Measurements from ENCODE around the gene OXGR1. TPM values are rescaled to one million over a fixed set of nuclear protein-coding genes. Genes with fewer than 3 reads are reported as not detected.

Gene OXGR1
- total and polyA plus RNA-seq, 9 of the 15 experiments (the other 6 are each of a cell fraction or from before 2014, with no cell fraction given), result 0.03 TPM; not detected in 8

GRCh38 chr13:96960379-96960778, 33.9 kb downstream of the OXGR1 start:
- TF ChIP-seq ETV5 (CRISPR knock-in tag; IDR thresholded peaks at IDR 0.05; ENCODE audit: low read depth) (no peak), FOXK1 (CRISPR knock-in tag; IDR thresholded peaks at IDR 0.05; ENCODE audit: borderline replicate concordance) (no peak), RBM17 (IDR thresholded peaks at IDR 0.05; ENCODE audit: borderline replicate concordance, low read depth, low read length) (no peak), SMARCA4 (IDR thresholded peaks at IDR 0.05) (no peak), ZNF134 (CRISPR knock-in tag; conservative IDR thresholded peaks at IDR 0.05) (no peak), ZNF75A (CRISPR knock-in tag; IDR thresholded peaks at IDR 0.05) (no peak), ZNF121 (CRISPR knock-in tag; conservative IDR thresholded peaks at IDR 0.05) (no peak), NR4A1 (CRISPR knock-in tag; IDR thresholded peaks at IDR 0.05) (no peak), NR4A1 (tag; IDR thresholded peaks at IDR 0.05) (no peak), ZNF77 (CRISPR knock-in tag; IDR thresholded peaks at IDR 0.05) (no peak)
- in situ Hi-C loops (cut with MboI), result loop anchor here (25.0 kb wide), 1 partner anchor 1448 kb away; no protein-coding TSS in a partner anchor
- ATAC-seq, result no peak
- no peak overlapping the region for H3K4me3 ChIP-seq
- no peak for FAIRE-seq
- no peaks in the 10 kb centered on the region for H3K9me3 ChIP-seq (replicated peaks; ENCODE audit: control insufficient read depth, insufficient read depth, low read depth, low read length)
- no TSS peak for BruUV-seq (replicated peaks)
- H3K27me3 ChIP-seq (ENCODE audit: control insufficient read depth in 2 of 2, insufficient read depth in 2 of 2, low read length in 2 of 2), result no peaks in the 10 kb centered on the region
- H4K20me1 ChIP-seq (replicated peaks; ENCODE audit: control insufficient read depth, insufficient read depth, low read length), result no peaks in the 10 kb centered on the region
- H3K27ac ChIP-seq (ENCODE audit: extremely low read depth, low read depth, low read length), result no peak overlapping the region
- no peaks in the 10 kb centered on the region for H3K4me1 ChIP-seq (replicated peaks in 1 of 2; ENCODE audit: control insufficient read depth in 2 of 2, insufficient read depth in 2 of 2, low read length in 2 of 2)
- POLR2A ChIA-PET, result no interaction called here
- H2AFZ ChIP-seq (ENCODE audit: low read depth, low read length), result no peak overlapping the region
- H3K9ac ChIP-seq (ENCODE audit: insufficient read depth in 1 of 2, low read depth in 2 of 2, low read length in 2 of 2), result no peak overlapping the region
- H3K9me1 ChIP-seq (ENCODE audit: control insufficient read depth, insufficient read depth, low read length), result no peaks in the 10 kb centered on the region
- intact Hi-C loops (cut with micrococcal nuclease), result loop anchor here (10.0 kb wide), 3 partner anchors 936 to 1336 kb away; no protein-coding TSS in a partner anchor
- H3K79me2 ChIP-seq (ENCODE audit: control insufficient read depth, insufficient read depth, low read length), result no peaks in the 10 kb centered on the region
- no peak overlapping the region for H3K4me2 ChIP-seq (ENCODE audit: insufficient read depth, low read length)
- H3K36me3 ChIP-seq (ENCODE audit: control insufficient read depth, insufficient read depth, low read length), result no peaks in the 10 kb centered on the region
- WGBS (ENCODE audit: insufficient coverage, low coverage, missing lambda C conversion rate), result 3% methylated on average over 2 of the region's 3 CpGs
- no peak for DNase-seq (ENCODE audit: extremely low read depth in 1 of 4, low spot score in 3 of 4)
- CTCF ChIA-PET (ENCODE audit: low intra/inter-chr PET ratio), result no interaction called here

Data from K562 (cell line).